HG03064 (cell line): ENCODE data around the gene TMEM120B.

ENCODE experiments used
- ATAC-seq: cut with Tn5 transposase; IDR thresholded peaks from one replicate; pipeline ENCODE4 v1.9.1; 2021; ENCODE audit warnings: low read depth; ENCODE audit not compliant: unreplicated experiment

Gene TMEM120B

GRCh38 chr12:121812320-121812871, 99.8 kb downstream of the TMEM120B start:
- ATAC-seq: no peak

- ATAC-seq: no peak
Observed at GRCh38 chr12:121812921-121813896, 100.7 kb downstream of the TMEM120B start.

GRCh38 chr12:121813951-121814350, 101.4 kb downstream of the TMEM120B start:
- ATAC-seq: no peak

GRCh38 chr12:121814429-121815119, 102.0 kb downstream of the TMEM120B start:
- ATAC-seq: no peak

- no peak for ATAC-seq
Observed at GRCh38 chr12:121815263-121815662, 102.7 kb downstream of the TMEM120B start.

GRCh38 chr12:121816925-121817647, 104.5 kb downstream of the TMEM120B start:
- no peak for ATAC-seq

GRCh38 chr12:121817648-121818043, 105.1 kb downstream of the TMEM120B start:
- ATAC-seq: no peak

- ATAC-seq: no peak
Observed at GRCh38 chr12:121819212-121819949, 106.8 kb downstream of the TMEM120B start.

- no peak for ATAC-seq
Observed at GRCh38 chr12:121820056-121820455, 107.5 kb downstream of the TMEM120B start.

- no peak for ATAC-seq
Observed at GRCh38 chr12:121822393-121823100, 110.0 kb downstream of the TMEM120B start.

GRCh38 chr12:121823101-121823726, 110.7 kb downstream of the TMEM120B start:
- ATAC-seq: no peak

- no peak for ATAC-seq
Observed at GRCh38 chr12:121823727-121824115, 111.2 kb downstream of the TMEM120B start.

- ATAC-seq: no peak
Observed at GRCh38 chr12:121825041-121825523, 112.5 kb downstream of the TMEM120B start.

GRCh38 chr12:121826318-121827150, 114.0 kb downstream of the TMEM120B start:
- no peak for ATAC-seq

- ATAC-seq: no peak
Observed at GRCh38 chr12:121827351-121828099, 115.0 kb downstream of the TMEM120B start.

GRCh38 chr12:121828306-121828705, 115.8 kb downstream of the TMEM120B start:
- no peak for ATAC-seq

GRCh38 chr12:121828826-121829225, 116.3 kb downstream of the TMEM120B start:
- no peak for ATAC-seq
